HG03571 (cell line): ENCODE results near the gene ORMDL1.
A peak's percentile ranks its signal among the peaks of the same experiment; 100 is the strongest.
"Not testable (repeated sequence)": the region's sequence is repeated elsewhere in the genome, so short reads cannot be mapped to it uniquely, and the experiment has no call there.

ENCODE experiments used
- ATAC-seq: cut with Tn5 transposase; IDR thresholded peaks from one replicate; pipeline ENCODE4 v1.9.1; 2021; ENCODE audit not compliant: unreplicated experiment

ORMDL1 gene

GRCh38 chr2:189772212-189772611, 11.9 kb downstream of the ORMDL1 start:
- no peak for ATAC-seq

- ATAC-seq, result no peak
These were observed 13.4 kb downstream of the ORMDL1 start for GRCh38 chr2:189770590-189771322.

GRCh38 chr2:189763908-189764661, 20.1 kb downstream of the ORMDL1 start:
- no peak for ATAC-seq

- peak; percentile 97 for ATAC-seq
These were observed 21.4 kb downstream of the ORMDL1 start, which contains the start of gene OSGEPL1 for GRCh38 chr2:189762551-189763298. TSS of gene OSGEPL1 (minus strand) at chr2:189762792. CDS start at chr2:189761640, 1,152 bp downstream.

GRCh38 chr2:189762229-189762550, 21.9 kb downstream of the ORMDL1 start:
- no peak for ATAC-seq

GRCh38 chr2:189760154-189760553, 24.0 kb downstream of the ORMDL1 start:
- ATAC-seq, result not testable (repeated sequence)

GRCh38 chr2:189756311-189756952, 27.7 kb downstream of the ORMDL1 start:
- ATAC-seq, result no peak

GRCh38 chr2:189751080-189751658, 33.0 kb downstream of the ORMDL1 start:
- no peak for ATAC-seq

- no peak for ATAC-seq
These were observed 54.7 kb downstream of the ORMDL1 start for GRCh38 chr2:189729430-189729829.

- no peak for ATAC-seq
These were observed 57.3 kb downstream of the ORMDL1 start for GRCh38 chr2:189726849-189727248.

GRCh38 chr2:189726271-189726670, 57.9 kb downstream of the ORMDL1 start:
- no peak for ATAC-seq

- ATAC-seq, result no peak
These were observed 60.9 kb downstream of the ORMDL1 start for GRCh38 chr2:189723192-189723591.
